H1 (cell line): ENCODE data around the gene ARID1B. TPM values are rescaled to one million over a fixed set of nuclear protein-coding genes. Genes with fewer than 3 reads are reported as not detected.

ENCODE experiments used
- CTCF ChIA-PET: fragments of 300-600 bp; sonication (Branson Sonifier 250); formaldehyde crosslinking; loops from one replicate; lab custom pipeline; 2021; ENCODE audit not compliant: partially characterized antibody; lab: Charles Lee
- POLR2A ChIA-PET: fragments of 300-600 bp; sonication (Branson Sonifier 250); formaldehyde crosslinking; loops from one replicate; lab custom pipeline; 2021; ENCODE audit warnings: inconsistent platforms; ENCODE audit not compliant: partially characterized antibody; lab: Charles Lee
- DNase-seq, 2 experiments: peaks; one replicate each; pipeline versions ENCODE4 v3.0.0 to v3.0.0-alpha.2; 2010 to 2022; ENCODE audit warnings: low spot score in 2 of 2, low read depth in 1 of 2, mixed read lengths in 1 of 2
- FAIRE-seq: peaks from 2 replicates; lab custom pipeline; 2011; peaks lifted over from hg19 to GRCh38; lab: Jason Lieb, UNC
- H2AFZ ChIP-seq: 2 replicates; pipeline ENCODE4 v1.8.1; 2012; ENCODE audit warnings: low read length, inconsistent platforms
- H2AK5ac ChIP-seq: 2 replicates; pipeline ENCODE4 v1.6.1; 2013; ENCODE audit warnings: low read depth, low read length
- H2BK120ac ChIP-seq: replicated peaks from 2 replicates; pipeline ENCODE3; 2013; ENCODE audit warnings: low read depth, low read length, inconsistent platforms
- H2BK12ac ChIP-seq: 2 replicates; pipeline ENCODE4 v1.6.1; 2013; ENCODE audit warnings: low read depth, low read length
- H2BK15ac ChIP-seq: 2 replicates; pipeline ENCODE4 v1.6.1; 2013; ENCODE audit warnings: low read length
- H2BK20ac ChIP-seq: 2 replicates; pipeline ENCODE4 v1.6.1; 2013; ENCODE audit warnings: low read length
- H2BK5ac ChIP-seq: 2 replicates; pipeline ENCODE4 v1.6.1; 2013; ENCODE audit warnings: low read depth, low read length
- H3K14ac ChIP-seq: 2 replicates; pipeline ENCODE4 v1.6.1; 2013; ENCODE audit warnings: inconsistent platforms; ENCODE audit not compliant: insufficient read length
- H3K18ac ChIP-seq: 2 replicates; pipeline ENCODE4 v1.6.1; 2013; ENCODE audit warnings: low read length; ENCODE audit errors: extremely low read depth
- H3K23ac ChIP-seq: 2 replicates; pipeline ENCODE4 v1.6.1; 2013; ENCODE audit warnings: inconsistent platforms; ENCODE audit not compliant: insufficient read length
- H3K23me2 ChIP-seq: 2 replicates; pipeline ENCODE4 v1.6.1; 2013; ENCODE audit warnings: low read depth, low read length
- H3K27ac ChIP-seq: 2 replicates; pipeline ENCODE4 v1.6.1; 2011; ENCODE audit warnings: low read depth, low read length, inconsistent platforms
- H3K27me3 ChIP-seq, 4 experiments: replicated peaks in 1 of 4; 1 replicate in 1 of 4; 2 replicates in 3 of 4; pipeline versions ENCODE4 v1.6.1 to v1.8.1; 2011 to 2013; ENCODE audit warnings: low read length in 3 of 4, mild to moderate bottlenecking in 3 of 4, inconsistent platforms in 2 of 4, mixed read lengths in 2 of 4, moderate library complexity in 1 of 4; ENCODE audit not compliant: control insufficient read depth in 3 of 4, insufficient read depth in 3 of 4; ENCODE audit errors: extremely low read depth in 1 of 4
- H3K36me3 ChIP-seq, 4 experiments: 2 replicates each; pipeline versions ENCODE4 v1.6.1 to v1.8.1; 2011 to 2013; ENCODE audit warnings: mild to moderate bottlenecking in 4 of 4, low read length in 3 of 4, moderate library complexity in 2 of 4, control low read depth in 1 of 4, inconsistent platforms in 1 of 4; ENCODE audit not compliant: insufficient read depth in 4 of 4, control insufficient read depth in 2 of 4
- H3K4ac ChIP-seq: replicated peaks from 2 replicates; pipeline ENCODE3; 2013; ENCODE audit warnings: low read length, low read depth, mixed read lengths, inconsistent platforms; ENCODE audit not compliant: insufficient read length
- H3K4me1 ChIP-seq, 4 experiments: replicated peaks in 1 of 4; 1 replicate in 1 of 4; 2 replicates in 3 of 4; pipeline versions ENCODE4 v1.6.1 to v1.8.1; 2011 to 2013; ENCODE audit warnings: low read length in 3 of 4, inconsistent platforms in 2 of 4, mixed read lengths in 1 of 4; ENCODE audit not compliant: insufficient read depth in 4 of 4, control insufficient read depth in 3 of 4
- H3K4me2 ChIP-seq, 2 experiments: 2 replicates each; pipeline versions ENCODE4 v1.6.1 to v1.8.1; 2011 to 2013; ENCODE audit warnings: low read depth in 2 of 2, low read length in 2 of 2, control low read depth in 1 of 2, inconsistent platforms in 1 of 2, mild to moderate bottlenecking in 1 of 2; ENCODE audit not compliant: insufficient read depth in 1 of 2
- H3K4me3 ChIP-seq, 4 experiments: fragments of 200-600, 300-600 bp in 1 of 4; sonication (generic), shearing (Covaris generic), sonication (Bioruptor Twin) in 1 of 4; 2 replicates each; pipeline versions ENCODE4 v1.5.1 to v1.8.1; 2011 to 2016; ENCODE audit warnings: low read length in 4 of 4, low read depth in 3 of 4, control low read depth in 2 of 4, inconsistent platforms in 2 of 4, mild to moderate bottlenecking in 2 of 4, mixed read lengths in 1 of 4, moderate library complexity in 1 of 4; ENCODE audit not compliant: insufficient read depth in 2 of 4; ENCODE audit errors: extremely low read depth in 1 of 4
- H3K56ac ChIP-seq: replicated peaks from 2 replicates; pipeline ENCODE3; 2013; ENCODE audit warnings: low read depth, mild to moderate bottlenecking, mixed read lengths, low read length, inconsistent platforms; ENCODE audit not compliant: insufficient read length
- H3K79me1 ChIP-seq: 2 replicates; pipeline ENCODE4 v1.6.1; 2013; ENCODE audit warnings: low read depth, low read length, control low read depth
- H3K79me2 ChIP-seq, 2 experiments: 2 replicates each; pipeline versions ENCODE4 v1.6.1 to v1.8.1; 2012 to 2013; ENCODE audit warnings: low read length in 2 of 2, mild to moderate bottlenecking in 2 of 2, inconsistent platforms in 1 of 2; ENCODE audit not compliant: insufficient read depth in 2 of 2, control insufficient read depth in 1 of 2
- H3K9ac ChIP-seq, 4 experiments: replicated peaks in 1 of 4; 1 replicate in 1 of 4; 2 replicates in 3 of 4; pipeline versions ENCODE4 v1.6.1 to v1.8.1; 2011 to 2013; ENCODE audit warnings: low read depth in 3 of 4, low read length in 3 of 4, control low read depth in 2 of 4, mild to moderate bottlenecking in 2 of 4, moderate library complexity in 2 of 4, inconsistent platforms in 1 of 4; ENCODE audit errors: extremely low read depth in 1 of 4
- H3K9me3 ChIP-seq, 2 experiments: 2 replicates each; pipeline versions ENCODE4 v1.6.1 to v1.8.1; 2012 to 2013; ENCODE audit warnings: mild to moderate bottlenecking in 2 of 2, moderate library complexity in 2 of 2, control low read depth in 1 of 2, inconsistent platforms in 1 of 2, low read depth in 1 of 2, low read length in 1 of 2, mixed read lengths in 1 of 2; ENCODE audit not compliant: insufficient read depth in 2 of 2
- H4K20me1 ChIP-seq, 2 experiments: replicated peaks in 1 of 2; 2 replicates each; pipeline versions ENCODE3 to v1.8.1; 2011 to 2013; ENCODE audit warnings: inconsistent platforms in 2 of 2, low read length in 2 of 2, mild to moderate bottlenecking in 1 of 2; ENCODE audit not compliant: insufficient read depth in 2 of 2, control insufficient read depth in 1 of 2
- H4K5ac ChIP-seq: 2 replicates; pipeline ENCODE4 v1.6.1; 2013; ENCODE audit warnings: low read length, low read depth, mixed read lengths, inconsistent platforms; ENCODE audit not compliant: insufficient read length
- H4K8ac ChIP-seq: 2 replicates; pipeline ENCODE4 v1.8.0; 2013; ENCODE audit warnings: mild to moderate bottlenecking, moderate library complexity, low read length, inconsistent platforms; ENCODE audit not compliant: insufficient read depth; ENCODE audit errors: extremely low read depth
- H4K91ac ChIP-seq: replicated peaks from 2 replicates; pipeline ENCODE3; 2013; ENCODE audit warnings: low read length, mixed read lengths, inconsistent platforms; ENCODE audit not compliant: insufficient read length
- WGBS, 2 experiments: shearing (Covaris generic) in 1 of 2; methylation state at CpG; one replicate each; pipeline versions ENCODE4 v1.1.6 to v1.1.7; 2013 to 2015; ENCODE audit warnings: low lambda C conversion rate in 2 of 2, mixed read lengths in 2 of 2, inconsistent platforms in 1 of 2, low coverage in 1 of 2, missing lambda C conversion rate in 1 of 2; ENCODE audit not compliant: insufficient replicate concordance in 2 of 2, insufficient coverage in 1 of 2, insufficient read length in 1 of 2; ENCODE audit errors: extremely low coverage in 1 of 2, missing lambda C conversion rate in 1 of 2; 5-methylcytosine and 5-hydroxymethylcytosine counted together
- polyA plus RNA-seq, 7 experiments: library from polyadenylated mRNA; depleted of rRNA in 3 of 7; stranded (reverse) in 5 of 7; unstranded in 2 of 7; fragments of >200 nt in 5 of 7; fragments of 200-250 nt in 2 of 7; gene quantifications; 1 replicate in 5 of 7; 2 replicates in 1 of 7; 4 replicates in 1 of 7; pipeline versions ENCODE4 v1.2.1 to v1.2.3, GENCODE V29; 2011 to 2013; ENCODE audit warnings: missing spikeins in 2 of 7, mixed read lengths in 2 of 7
- total RNA-seq: library from RNA; stranded (reverse); fragmentation: NEBNext Ultra II Directional; extraction: Animal tissue kit (Norgen Biotek cat#: 25700); gene quantifications from 2 replicates; pipeline ENCODE4 v1.2.1, GENCODE V29; 2021

The ARID1B gene
- total and polyA plus RNA-seq, 2 of the 8 experiments (the other 6 are each of a cell fraction or from before 2014, with no cell fraction given) = 24.3 to 70.3 TPM

DNA sequence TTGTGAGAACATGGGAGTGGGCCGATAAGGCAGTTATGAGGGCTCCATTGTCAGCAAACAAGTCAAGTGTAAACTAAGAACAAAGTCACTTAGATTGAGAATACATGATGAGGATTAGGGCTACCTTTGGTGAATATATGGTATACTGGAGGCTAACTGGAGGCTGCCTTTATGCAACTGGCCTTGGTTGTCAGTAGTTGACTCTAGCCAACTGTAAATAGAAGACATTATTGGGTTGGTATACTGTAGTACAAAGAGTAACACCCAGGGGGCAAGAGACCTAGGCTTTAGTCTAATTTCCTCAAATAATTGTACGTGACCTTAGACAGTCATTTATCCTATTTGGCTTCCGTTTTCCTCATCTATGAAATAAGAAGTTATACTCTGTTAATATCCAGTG lies 235.2 kb downstream of the ARID1B start:
- Histone ChIP-seq H3K9ac (no peak overlapping the region), H3K14ac (no peak overlapping the region), H3K4me2 (no peak overlapping the region), H4K8ac (no peak overlapping the region), H3K18ac (no peak overlapping the region), H2BK5ac (no peak overlapping the region), H2BK12ac (no peak overlapping the region), H2BK15ac (no peak overlapping the region), H2BK20ac (no peak overlapping the region), H4K5ac (no peak overlapping the region), H2AK5ac (no peak overlapping the region), H2BK120ac (no peak overlapping the region), H4K91ac (no peak overlapping the region), H3K79me2 (peaks cover 0 to 95% of the 10 kb centered on the region in 2 experiments; a peak in 3 of 4 replicates), H3K36me3 (no peaks in the 10 kb centered on the region), H3K27ac (no peak overlapping the region), H3K27me3 (peaks cover 0 to 3% (median 0%) of the 10 kb centered on the region in 4 experiments; a peak in 1 of 7 replicates), H3K23me2 (no peaks in the 10 kb centered on the region), H2AFZ (no peak overlapping the region), H3K9me3 (no peaks in the 10 kb centered on the region), H3K79me1 (0 out of 2 replicates have a peak, but pooled peaks cover 4% of the 10 kb centered on the region), H4K20me1 (peaks cover 0 to 4% of the 10 kb centered on the region in 2 experiments), H3K56ac (no peak overlapping the region), H3K4me3 (no peak overlapping the region), H3K23ac (no peak overlapping the region), H3K4me1 (peaks cover 1 to 17% (median 6%) of the 10 kb centered on the region in 4 experiments; a peak in 5 of 7 replicates), H3K4ac (no peak overlapping the region)
- peak; percentile 28 for FAIRE-seq
- WGBS, 2 experiments = 90% methylated on average over 3 of the region's 3 CpGs; no CpG with 5 or more reads in 1 of the 2 experiments
- no peak for DNase-seq
- ChIA-PET POLR2A (interaction anchor here (1.4 kb wide), 1 partner anchor 8 kb away, joined by 3 read pairs; no protein-coding TSS in a partner anchor), CTCF (interaction anchor here (0.8 kb wide), 1 partner anchor 67 kb away, joined by 4 read pairs; no protein-coding TSS in a partner anchor)
